ENCODE results near the gene SRPK3. TPM values are rescaled to one million over a fixed set of nuclear protein-coding genes. Genes with fewer than 3 reads are reported as not detected.

SRPK3 gene
- total RNA-seq, 1 experiment from 2014 or later, result 0.46 TPM

GRCh38 chrX:153738056-153738605 lies 42.7 kb upstream of the SRPK3 start:
- Histone ChIP-seq H3K27ac (no peak overlapping the region), H3K36me3 (ENCODE audit: low read depth) (no peaks in the 10 kb centered on the region; the same call in 1 of the 2 replicates), H3K4me1 (replicated peaks; ENCODE audit: insufficient read depth) (peaks cover 2% of the 10 kb centered on the region; the same call in 1 of the 2 replicates), H3K4me2 (no peak overlapping the region), H3F3A (ENCODE audit: insufficient read depth, low read depth) (no peaks in the 10 kb centered on the region), H4K20me1 (ENCODE audit: insufficient read depth) (no peaks in the 10 kb centered on the region), H3K9me2 (ENCODE audit: insufficient read depth) (no peaks in the 10 kb centered on the region), H3K4me3 (no peak overlapping the region), H3K79me2 (ENCODE audit: low read depth) (no peaks in the 10 kb centered on the region), H2AFZ (no peak overlapping the region), H3K27me3 (ENCODE audit: insufficient read depth, low read depth) (no peaks in the 10 kb centered on the region), H3K9me3 (ENCODE audit: insufficient read depth, low read depth) (no peaks in the 10 kb centered on the region)
- POLR2A ChIA-PET (ENCODE audit: unreplicated experiment), result no interaction called here
- DNase-seq, result no peak
- BruUV-seq (replicated peaks), result no TSS peak
- CTCF ChIA-PET, result no interaction called here
- TF ChIP-seq CTCF (conservative IDR thresholded peaks at IDR 0.05) (no peak), EZH2 (IDR thresholded peaks at IDR 0.05; ENCODE audit: low read depth) (no peak)
- intact Hi-C loops (cut with micrococcal nuclease; ENCODE audit: unreplicated experiment), result no loop called here

GRCh38 chrX:153739754-153740486 lies 40.9 kb upstream of the SRPK3 start:
- Histone ChIP-seq H3K27ac (no peak overlapping the region), H3K4me1 (replicated peaks; ENCODE audit: insufficient read depth) (no peaks in the 10 kb centered on the region), H3K9me3 (ENCODE audit: insufficient read depth, low read depth) (no peaks in the 10 kb centered on the region), H2AFZ (no peak overlapping the region), H3K79me2 (ENCODE audit: low read depth) (no peaks in the 10 kb centered on the region), H3K27me3 (ENCODE audit: insufficient read depth, low read depth) (no peaks in the 10 kb centered on the region), H3F3A (ENCODE audit: insufficient read depth, low read depth) (no peaks in the 10 kb centered on the region), H3K4me2 (no peak overlapping the region), H4K20me1 (ENCODE audit: insufficient read depth) (no peaks in the 10 kb centered on the region), H3K9me2 (ENCODE audit: insufficient read depth) (no peaks in the 10 kb centered on the region), H3K4me3 (no peak overlapping the region), H3K36me3 (ENCODE audit: low read depth) (no peaks in the 10 kb centered on the region; the same call in 1 of the 2 replicates)
- TF ChIP-seq CTCF (conservative IDR thresholded peaks at IDR 0.05) (no peak), EZH2 (IDR thresholded peaks at IDR 0.05; ENCODE audit: low read depth) (no peak)
- intact Hi-C loops (cut with micrococcal nuclease; ENCODE audit: unreplicated experiment), result no loop called here
- ChIA-PET POLR2A (ENCODE audit: unreplicated experiment) (no interaction called here), CTCF (interaction anchor here (0.7 kb wide), 1 partner anchor 11 kb away, joined by 4 read pairs; no protein-coding TSS in a partner anchor)
- no TSS peak for BruUV-seq (replicated peaks)
- no peak for DNase-seq

GRCh38 chrX:153740631-153741222 lies 40.1 kb upstream of the SRPK3 start:
- Histone ChIP-seq H3K27ac (no peak overlapping the region), H2AFZ (no peak overlapping the region), H3K9me2 (ENCODE audit: insufficient read depth) (no peaks in the 10 kb centered on the region), H3K36me3 (ENCODE audit: low read depth) (no peaks in the 10 kb centered on the region), H3K4me3 (no peak overlapping the region), H3K4me1 (replicated peaks; ENCODE audit: insufficient read depth) (no peaks in the 10 kb centered on the region), H3K27me3 (ENCODE audit: insufficient read depth, low read depth) (no peaks in the 10 kb centered on the region), H4K20me1 (ENCODE audit: insufficient read depth) (no peaks in the 10 kb centered on the region), H3K79me2 (ENCODE audit: low read depth) (no peaks in the 10 kb centered on the region), H3F3A (ENCODE audit: insufficient read depth, low read depth) (no peaks in the 10 kb centered on the region), H3K4me2 (no peak overlapping the region), H3K9me3 (ENCODE audit: insufficient read depth, low read depth) (no peaks in the 10 kb centered on the region)
- CTCF ChIA-PET, result no interaction called here
- TF ChIP-seq CTCF (conservative IDR thresholded peaks at IDR 0.05) (no peak), EZH2 (IDR thresholded peaks at IDR 0.05; ENCODE audit: low read depth) (no peak)
- POLR2A ChIA-PET (ENCODE audit: unreplicated experiment), result no interaction called here
- no peak for DNase-seq
- intact Hi-C loops (cut with micrococcal nuclease; ENCODE audit: unreplicated experiment), result no loop called here
- no TSS peak for BruUV-seq (replicated peaks)

Data from PC-9 (cell line).